ENCODE measurements around the gene PIK3R6.

PIK3R6 gene, protein sequence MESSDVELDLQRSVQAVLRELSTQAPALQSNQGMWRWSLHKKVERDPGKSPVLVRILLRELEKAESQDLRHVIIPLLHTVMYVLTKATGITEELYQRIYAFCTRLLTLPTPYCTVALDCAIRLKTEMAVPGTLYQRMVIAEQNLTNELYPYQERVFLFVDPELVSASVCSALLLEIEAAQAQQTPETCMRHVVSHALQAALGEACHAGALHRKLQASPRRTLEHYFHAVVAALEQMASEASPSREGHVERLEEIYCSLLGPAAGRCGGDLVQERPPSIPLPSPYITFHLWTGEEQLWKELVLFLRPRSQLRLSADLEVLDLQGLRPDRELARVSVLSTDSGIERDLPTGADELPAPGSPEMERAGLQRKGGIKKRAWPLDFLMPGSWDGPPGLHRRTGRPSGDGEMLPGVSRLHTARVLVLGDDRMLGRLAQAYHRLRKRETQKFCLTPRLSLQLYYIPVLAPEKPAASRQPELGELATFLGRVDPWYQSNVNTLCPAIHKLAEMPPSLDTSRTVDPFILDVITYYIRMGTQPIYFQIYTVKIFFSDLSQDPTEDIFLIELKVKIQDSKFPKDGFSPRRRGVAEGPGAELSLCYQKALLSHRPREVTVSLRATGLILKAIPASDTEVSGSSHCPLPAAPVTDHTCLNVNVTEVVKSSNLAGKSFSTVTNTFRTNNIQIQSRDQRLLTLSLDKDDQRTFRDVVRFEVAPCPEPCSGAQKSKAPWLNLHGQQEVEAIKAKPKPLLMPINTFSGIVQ

GRCh38 chr17:8867361-8867981, at the start of gene PIK3R6:
Gene PIK3R6, minus strand, starts transcription at chr17:8867674. Its CDS starts 17,880 bp downstream, at chr17:8849794.
- DNase-seq, result no peak

DNA sequence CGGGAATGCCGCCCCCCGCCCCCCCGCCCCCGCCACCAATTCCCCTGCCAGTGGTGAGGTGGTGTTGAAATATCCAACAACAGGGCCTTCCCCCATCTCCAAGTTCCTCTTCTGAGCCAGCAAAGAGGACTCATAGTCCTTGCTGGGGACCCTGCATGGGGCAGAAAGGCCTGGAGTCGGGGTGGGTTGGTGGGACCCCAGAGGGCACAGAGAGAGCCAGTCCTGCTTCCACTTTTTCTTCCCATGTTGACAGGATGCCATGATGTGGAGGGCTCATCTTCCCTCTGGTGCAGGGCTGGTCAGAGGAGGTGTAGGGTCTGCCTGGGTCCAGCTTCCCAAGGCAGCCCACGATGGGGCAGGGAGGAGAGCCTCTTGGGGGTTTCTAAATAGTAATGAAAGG, 49.0 kb upstream of the PIK3R6 start:
- no peak for DNase-seq

- DNase-seq, result no peak
Measured at GRCh38 chr17:8914554-8914953, 47.1 kb upstream of the PIK3R6 start.

DNA sequence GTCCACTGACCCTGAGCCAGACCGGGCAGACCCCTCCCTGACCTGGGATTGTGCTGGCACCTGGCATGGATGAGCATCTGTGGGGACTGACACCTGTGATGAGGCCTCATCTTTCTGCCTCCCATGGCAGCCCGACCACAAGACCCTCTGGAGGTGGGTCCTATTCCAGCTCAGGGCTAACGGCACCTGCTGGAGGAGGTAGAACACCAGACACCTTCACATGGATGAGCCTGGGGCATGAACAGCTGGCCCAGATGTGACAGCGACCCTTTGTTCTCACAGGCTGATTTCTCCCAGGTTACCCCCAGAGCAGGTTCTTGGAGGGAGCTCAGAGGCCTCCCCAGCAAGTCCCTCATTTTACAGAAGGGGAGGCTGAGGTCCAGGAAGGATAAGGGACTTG, 46.4 kb upstream of the PIK3R6 start:
- DNase-seq, result no peak

GRCh38 chr17:8913091-8913490, 45.6 kb upstream of the PIK3R6 start:
- no peak for DNase-seq

DNA sequence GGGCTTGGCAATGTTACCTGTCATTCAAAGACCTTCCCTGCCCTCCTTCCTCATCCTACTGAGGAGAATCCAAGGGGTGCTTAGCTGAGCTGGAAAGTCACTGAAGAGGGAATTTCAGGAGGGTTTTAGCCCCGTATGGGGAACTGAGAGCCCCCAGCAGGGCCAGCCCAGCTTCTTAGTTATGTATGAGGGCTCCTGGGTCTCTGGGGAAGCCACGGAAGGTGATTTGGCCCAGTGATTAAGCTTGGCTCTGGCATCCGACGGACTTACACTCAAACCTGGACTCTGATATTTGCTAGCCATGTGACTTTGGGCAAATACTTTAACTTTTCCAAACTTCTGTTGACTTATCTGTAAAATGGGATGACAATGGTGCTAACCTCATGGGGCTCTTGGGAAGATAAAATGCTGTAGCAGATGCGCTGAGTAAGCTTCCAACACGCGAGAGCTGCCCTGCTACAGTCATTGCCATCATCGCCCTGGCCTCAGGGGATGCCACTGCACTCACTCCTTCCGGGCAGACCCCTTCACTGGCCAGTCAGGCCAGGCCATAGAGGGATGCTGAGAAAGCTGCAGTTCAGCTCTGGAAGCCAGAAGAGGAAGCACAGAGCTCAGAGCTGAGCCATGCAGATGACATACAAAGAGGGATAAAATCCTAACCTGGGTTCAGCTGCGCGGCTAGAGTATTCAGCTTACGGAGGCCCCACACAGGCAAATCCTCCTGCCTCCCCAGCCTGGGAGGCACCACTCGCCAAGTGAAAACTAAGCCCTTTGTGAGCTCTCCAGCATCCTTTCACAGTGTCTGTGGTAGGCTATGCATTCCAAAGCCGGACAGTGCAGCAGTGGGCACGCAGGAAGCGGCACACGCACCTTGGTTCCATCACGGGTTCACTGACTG, 44.9 kb upstream of the PIK3R6 start:
- DNase-seq, result no peak

DNA sequence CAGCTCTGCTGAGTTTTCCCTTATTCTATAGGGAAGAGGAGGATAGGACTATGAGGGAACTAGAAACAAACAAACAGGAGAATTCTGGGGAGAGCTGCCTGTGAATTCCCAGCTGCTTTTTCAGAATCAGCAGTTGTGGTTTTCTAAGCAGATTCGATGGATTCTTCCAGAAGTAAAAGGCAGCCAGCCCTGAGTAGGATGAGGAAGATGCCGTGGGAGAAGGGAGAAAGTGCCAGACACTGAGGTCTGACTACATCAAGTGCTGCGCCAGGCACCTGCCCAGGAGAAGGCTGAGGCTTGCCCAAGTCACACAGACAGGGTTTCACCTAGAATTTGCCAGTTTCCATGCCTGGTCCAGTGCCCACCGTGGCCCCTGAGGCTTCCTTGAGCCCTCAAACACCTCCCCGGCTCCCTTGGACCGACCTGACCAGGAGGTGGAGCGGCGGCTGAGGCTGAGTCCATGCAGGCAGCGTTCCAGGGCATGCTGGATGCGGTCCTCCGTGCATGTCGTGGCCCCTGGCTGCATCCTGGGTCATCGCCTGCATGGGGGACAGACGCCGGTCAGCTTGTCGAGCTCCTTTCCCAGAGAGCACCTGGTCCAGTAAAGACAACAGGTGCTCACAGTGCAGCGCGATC, 43.6 kb upstream of the PIK3R6 start:
- DNase-seq, result no peak

GRCh38 chr17:8909586-8910270, 42.3 kb upstream of the PIK3R6 start:
- no peak for DNase-seq

DNA sequence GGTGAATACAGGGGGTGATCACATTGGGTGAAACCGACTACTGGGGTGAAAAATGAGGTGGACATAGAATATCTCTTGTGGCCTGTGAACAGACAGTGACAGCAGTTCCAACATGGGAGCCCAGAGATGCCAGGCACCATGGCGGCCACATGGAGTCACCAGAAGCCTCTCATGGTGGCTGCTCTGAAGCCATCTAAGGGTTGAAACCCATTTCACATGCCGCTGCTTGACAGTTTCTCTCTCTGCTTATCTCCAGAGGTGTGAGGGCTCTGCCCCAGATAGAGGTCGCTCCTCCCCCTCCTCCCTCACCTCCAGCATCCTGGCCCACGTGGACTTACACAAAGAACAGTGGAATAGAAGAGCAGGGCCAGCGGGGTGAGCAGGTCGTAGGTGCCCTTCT, 37.9 kb upstream of the PIK3R6 start:
- no peak for DNase-seq

- DNase-seq, result no peak
Measured at GRCh38 chr17:8904686-8905085, 37.2 kb upstream of the PIK3R6 start.

GRCh38 chr17:8904201-8904600, 36.7 kb upstream of the PIK3R6 start:
- DNase-seq, result no peak

DNA sequence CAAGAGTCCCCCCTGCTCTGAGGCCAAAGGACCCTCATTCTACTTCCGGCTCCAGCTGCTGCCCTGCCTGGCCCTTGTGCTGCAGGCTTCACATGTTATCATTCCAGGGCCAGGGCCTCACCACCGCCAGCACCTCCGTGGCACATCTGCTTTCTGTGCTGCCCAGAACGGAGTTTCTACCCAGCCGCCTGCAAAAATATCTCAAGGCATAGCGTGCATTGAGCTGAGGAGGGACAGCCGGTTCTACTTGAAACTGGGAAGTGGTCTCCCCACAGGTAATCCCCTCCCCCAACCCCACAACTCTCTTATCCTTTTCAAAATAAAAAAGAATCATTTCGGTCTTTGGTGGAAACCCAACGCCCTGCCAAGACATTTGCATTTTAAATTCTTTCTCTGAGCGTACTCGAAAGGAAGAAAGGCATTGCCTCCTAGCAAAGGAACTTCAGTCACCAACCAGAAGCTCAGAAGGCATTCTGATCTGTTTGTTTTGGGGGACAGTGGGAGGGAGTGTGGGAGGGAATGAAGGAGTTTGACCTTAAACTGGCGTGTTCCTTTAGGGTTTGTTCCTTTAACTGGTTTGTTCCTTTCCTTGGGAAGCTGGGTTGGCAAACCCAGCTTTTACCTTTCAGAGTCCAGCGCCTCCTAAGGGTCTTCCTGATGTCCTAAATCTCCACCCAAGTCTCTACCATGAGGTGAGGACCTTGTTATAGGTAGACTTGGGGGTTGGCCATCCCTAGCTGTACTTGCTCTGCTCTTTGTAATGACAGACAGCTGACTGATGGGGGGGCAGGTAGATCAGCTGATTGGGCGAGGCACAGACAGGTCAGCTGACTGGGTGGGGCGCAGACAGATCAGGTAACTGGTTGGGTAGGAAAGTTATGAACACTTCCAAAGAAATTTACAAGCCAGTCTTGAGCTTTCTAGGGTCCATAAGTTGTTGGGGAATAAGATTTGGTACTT, 33.4 kb upstream of the PIK3R6 start:
- DNase-seq, result no peak

DNA sequence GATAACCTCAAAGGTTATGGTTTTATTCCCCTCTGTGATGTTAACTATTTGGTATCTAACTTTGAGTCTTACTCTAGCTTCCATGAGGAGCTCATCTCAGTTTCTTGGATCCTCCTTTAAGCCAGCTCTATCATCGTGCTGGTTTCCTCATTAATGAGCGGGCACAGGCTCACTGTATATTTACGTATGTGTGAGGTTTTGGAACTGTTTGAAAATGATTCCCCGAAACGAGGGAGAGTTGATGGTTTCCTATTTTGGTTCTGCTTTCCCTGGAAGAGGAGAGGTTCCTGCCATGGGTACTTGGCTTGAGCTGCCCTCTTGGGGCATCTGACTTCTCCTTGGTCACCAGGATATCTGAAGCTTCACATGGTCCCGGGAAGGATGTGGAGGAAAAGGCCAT, 32.7 kb upstream of the PIK3R6 start:
- DNase-seq, result no peak

DNA sequence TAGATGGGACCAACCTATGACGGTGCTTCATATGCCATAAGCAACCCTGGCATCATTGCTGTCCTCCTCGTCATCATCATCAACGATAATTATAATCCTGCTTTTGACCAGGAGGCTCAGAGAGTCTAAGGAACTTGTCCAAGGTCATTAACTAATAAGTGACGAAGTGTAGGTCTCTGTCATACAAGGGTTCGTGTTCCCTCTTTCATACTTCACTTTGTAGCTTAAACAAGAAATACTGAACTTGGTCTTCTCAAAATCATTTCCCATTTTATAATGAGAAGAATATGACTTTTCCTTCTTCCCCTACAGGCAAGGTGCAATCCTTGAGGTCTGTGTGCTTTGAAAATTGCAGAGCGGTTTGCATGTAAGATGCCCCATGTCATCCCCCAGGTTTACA, 31.2 kb upstream of the PIK3R6 start:
- no peak for DNase-seq

DNA sequence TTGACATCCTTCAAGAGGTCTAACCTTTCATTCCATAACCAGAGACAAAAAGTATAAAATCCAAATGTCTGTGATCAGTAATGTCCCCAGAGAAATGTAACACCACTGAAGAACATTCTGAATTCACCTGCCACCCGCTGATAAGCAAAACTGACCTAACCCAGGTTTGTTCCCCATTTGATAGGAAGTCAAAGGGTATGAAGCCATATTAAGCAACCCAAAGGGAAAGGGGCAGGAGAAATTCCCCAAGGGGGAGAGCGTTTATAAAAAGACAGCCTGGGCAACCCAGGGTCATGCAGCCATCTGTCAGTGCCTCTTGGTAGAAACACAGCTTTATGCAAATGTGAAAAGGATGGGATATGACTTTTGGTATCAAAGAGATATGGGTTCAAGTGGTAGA, 30.7 kb upstream of the PIK3R6 start:
- no peak for DNase-seq

DNA sequence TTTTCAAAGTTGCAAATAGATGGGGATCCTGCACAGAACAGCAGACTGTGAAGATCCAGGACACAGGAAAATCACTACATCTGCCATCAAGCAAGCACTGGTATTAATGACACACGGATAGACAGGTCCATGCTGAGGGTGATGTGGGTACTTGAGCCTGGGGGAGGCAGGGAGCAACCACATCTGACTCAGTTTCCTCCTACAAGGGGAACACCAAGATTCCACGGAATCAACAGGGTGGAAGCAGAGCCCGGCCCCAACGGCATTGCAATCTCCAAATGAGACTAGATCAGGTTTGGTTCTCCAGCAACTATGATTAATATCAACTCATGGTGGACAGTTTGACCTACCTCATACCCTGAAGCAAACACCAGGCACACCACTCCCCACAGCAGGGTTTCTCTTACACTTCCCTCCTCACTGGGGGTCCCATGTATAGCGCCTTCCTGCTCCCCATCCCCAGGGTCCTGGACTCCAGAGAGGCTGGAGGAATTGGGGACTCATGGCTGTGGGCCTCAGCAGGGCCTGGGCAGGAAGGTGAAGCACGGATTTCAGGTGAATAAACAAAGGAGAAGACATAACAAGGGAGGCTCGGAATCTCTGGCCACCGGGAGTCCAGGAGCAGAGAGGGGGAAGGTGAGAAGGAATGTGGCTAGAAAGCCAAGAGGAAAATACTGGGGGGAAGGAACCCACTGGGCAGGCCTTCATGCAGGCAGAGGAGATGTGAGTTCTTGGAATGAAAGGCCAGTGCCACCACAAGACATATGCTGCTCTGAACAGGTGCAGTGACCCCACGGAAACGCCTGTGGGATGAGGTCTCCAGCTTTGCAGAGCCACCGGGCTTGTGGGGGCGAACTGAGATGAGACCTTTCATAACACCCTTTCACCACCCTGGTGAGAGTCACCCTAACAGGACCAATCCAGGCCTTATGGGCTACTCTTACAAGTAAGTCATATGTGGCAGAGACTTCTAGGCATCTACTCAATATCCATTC, 29.5 kb upstream of the PIK3R6 start:
- DNase-seq, result no peak

GRCh38 chr17:8896087-8896486, 28.6 kb upstream of the PIK3R6 start:
- no peak for DNase-seq

DNA sequence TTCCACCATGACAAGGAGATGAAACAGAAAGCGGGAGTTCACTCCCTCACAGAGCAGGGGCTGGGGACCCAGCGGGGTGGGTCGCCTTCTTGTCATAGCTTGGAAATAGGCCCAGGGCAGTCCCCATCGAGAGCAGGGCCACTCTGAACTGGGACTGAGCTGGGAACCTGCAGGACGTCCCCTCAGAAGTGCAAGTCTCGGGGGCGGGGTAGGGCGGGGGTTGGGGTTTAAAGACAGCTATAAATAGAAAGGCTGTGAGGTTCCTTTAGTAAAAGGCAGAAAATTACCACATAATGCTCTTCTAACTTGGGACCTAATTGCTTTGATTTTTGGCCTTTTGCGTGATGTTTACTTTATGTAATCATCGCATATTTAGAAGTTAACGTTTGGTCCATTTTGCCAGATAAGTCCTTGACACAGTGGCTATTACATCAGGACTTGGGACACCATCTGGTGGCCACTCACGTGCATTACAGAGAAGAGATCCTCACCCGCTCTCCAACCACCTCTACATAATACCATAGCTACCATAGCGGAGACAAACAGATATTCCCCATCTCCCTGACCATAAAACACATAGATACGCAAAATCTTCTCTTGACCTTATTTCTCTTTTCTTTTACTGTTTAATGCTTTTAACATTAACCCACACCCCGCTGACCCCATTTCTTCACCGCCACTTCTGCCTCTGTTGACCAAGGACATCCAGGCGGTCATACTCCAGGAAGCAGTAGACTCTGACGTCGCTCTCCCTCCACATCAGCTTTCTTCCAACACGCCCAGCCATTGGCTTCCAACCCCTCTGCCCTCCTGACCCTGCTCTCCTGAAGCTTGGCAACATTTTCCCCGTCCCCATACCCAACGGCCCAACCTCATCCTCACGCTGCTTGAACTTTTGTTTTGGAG, 27.5 kb upstream of the PIK3R6 start:
- DNase-seq, result peak; percentile 83

Measured in NCI-H82 (cell line).